Fibroblast of villous mesenchyme (primary cell): ENCODE measurements around the gene PANK4. TPM values are rescaled to one million over a fixed set of nuclear protein-coding genes. Genes with fewer than 3 reads are reported as not detected.

ENCODE experiments used
- DNase-seq: peaks from one replicate; pipeline ENCODE4 v3.0.0-alpha.2; 2010; ENCODE audit warnings: low read depth
- H3K4me3 ChIP-seq: 2 replicates; pipeline ENCODE4 v1.5.1; 2011; ENCODE audit warnings: low read depth, mild to moderate bottlenecking, low read length
- CTCF ChIP-seq: IDR thresholded peaks from 2 replicates; pipeline ENCODE4 v1.5.1; 2012; ENCODE audit warnings: low read depth, mild to moderate bottlenecking, low read length; ENCODE audit not compliant: insufficient read depth
- total RNA-seq: library from RNA; depleted of rRNA; stranded (reverse); fragments of >200 nt; gene quantifications from 2 replicates; pipeline ENCODE4 v1.2.3, GENCODE V29; 2012

Gene PANK4
- total RNA-seq, 1 donor = 27.6 TPM

GRCh38 chr1:2557482-2558400 lies 31.3 kb upstream of the PANK4 start:
- DNase-seq = no peak
- TF ChIP-seq CTCF = no peak
- no peak overlapping the region for H3K4me3 ChIP-seq

GRCh38 chr1:2556678-2557481 lies 30.5 kb upstream of the PANK4 start:
- TF ChIP-seq CTCF = no peak
- DNase-seq = no peak
- peak overlapping the region; percentile 62 for H3K4me3 ChIP-seq

GRCh38 chr1:2556277-2556677 lies 29.9 kb upstream of the PANK4 start, which contains the start of gene TNFRSF14:
Gene TNFRSF14 (plus strand): TSS chr1:2556371. CDS start chr1:2556665, 294 bp downstream.
- DNase-seq = peak; percentile 75
- TF ChIP-seq CTCF = peak; percentile 27
- H3K4me3 ChIP-seq = peak within 1 kb of the TSS; percentile 62

- TF ChIP-seq CTCF = no peak
- DNase-seq = peak; percentile 76
- peak overlapping the region; percentile 62 for H3K4me3 ChIP-seq
Measured at GRCh38 chr1:2555634-2556276, 29.4 kb upstream of the PANK4 start.

GRCh38 chr1:2554621-2555387 lies 28.4 kb upstream of the PANK4 start:
- DNase-seq = no peak
- peak; percentile 42 for TF ChIP-seq CTCF
- H3K4me3 ChIP-seq = no peak overlapping the region
